MM.1S (cell line): ENCODE measurements around the gene PTRH1.

Experiments
- EZH2 ChIP-seq: fragments of 300-600 bp; sonication (generic); optimal IDR thresholded peaks from 2 replicates; pipeline ENCODE3; 2017; ENCODE audit warnings: low read depth, mild to moderate bottlenecking, antibody characterized with exemption, low read length, mixed read lengths
- EZH2phosphoT487 ChIP-seq: fragments of 300-600 bp; sonication (generic); IDR thresholded peaks from 2 replicates; pipeline ENCODE4 v1.6.1; 2018; ENCODE audit warnings: antibody characterized with exemption, low read length
- TF ChIP-seq, protein P1 (sequence below): fragments of 300-600 bp; sonication (generic); IDR thresholded peaks from 2 replicates; pipeline ENCODE4 v1.5.1; 2016; ENCODE audit warnings: antibody characterized with exemption, low read length, mixed read lengths

DNA sequence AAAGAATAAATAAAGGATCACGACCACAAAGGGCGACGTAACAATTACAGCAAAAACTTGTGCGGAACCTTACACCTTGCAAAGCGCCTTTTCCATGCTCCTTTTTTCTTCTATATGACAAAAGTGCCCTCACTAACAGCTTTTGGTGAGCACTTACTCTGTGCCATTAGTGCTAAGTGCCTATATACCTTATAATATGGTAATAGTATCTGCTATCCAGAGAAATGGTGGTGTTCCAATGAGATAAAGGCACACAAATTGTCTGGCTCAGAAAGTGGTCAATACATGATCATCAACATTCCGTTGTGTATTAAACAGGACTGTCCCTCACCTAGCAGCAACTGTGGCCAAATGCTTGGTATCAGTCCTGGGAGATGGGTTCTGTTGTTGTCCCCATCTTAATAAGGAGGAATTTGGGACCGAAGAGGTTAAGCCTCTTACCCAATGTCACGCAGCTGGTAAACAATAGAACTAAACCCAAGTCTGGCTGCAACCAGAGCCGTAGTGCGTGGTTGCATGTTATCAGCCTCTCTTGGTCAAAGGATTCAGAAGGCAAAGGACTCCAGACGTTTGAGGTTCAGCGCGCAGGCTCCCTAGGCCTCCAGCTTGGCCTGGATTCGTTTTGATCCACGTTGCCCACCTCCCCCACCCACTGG lies 20.2 kb upstream of the PTRH1 start:
- TF ChIP-seq, protein P1, sequence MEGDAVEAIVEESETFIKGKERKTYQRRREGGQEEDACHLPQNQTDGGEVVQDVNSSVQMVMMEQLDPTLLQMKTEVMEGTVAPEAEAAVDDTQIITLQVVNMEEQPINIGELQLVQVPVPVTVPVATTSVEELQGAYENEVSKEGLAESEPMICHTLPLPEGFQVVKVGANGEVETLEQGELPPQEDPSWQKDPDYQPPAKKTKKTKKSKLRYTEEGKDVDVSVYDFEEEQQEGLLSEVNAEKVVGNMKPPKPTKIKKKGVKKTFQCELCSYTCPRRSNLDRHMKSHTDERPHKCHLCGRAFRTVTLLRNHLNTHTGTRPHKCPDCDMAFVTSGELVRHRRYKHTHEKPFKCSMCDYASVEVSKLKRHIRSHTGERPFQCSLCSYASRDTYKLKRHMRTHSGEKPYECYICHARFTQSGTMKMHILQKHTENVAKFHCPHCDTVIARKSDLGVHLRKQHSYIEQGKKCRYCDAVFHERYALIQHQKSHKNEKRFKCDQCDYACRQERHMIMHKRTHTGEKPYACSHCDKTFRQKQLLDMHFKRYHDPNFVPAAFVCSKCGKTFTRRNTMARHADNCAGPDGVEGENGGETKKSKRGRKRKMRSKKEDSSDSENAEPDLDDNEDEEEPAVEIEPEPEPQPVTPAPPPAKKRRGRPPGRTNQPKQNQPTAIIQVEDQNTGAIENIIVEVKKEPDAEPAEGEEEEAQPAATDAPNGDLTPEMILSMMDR, result no peak
- no peak for TF ChIP-seq EZH2
- TF ChIP-seq EZH2phosphoT487, result no peak
